Activated T-cell treated with anti-CD3 and anti-CD28 coated beads, Interleukin-2, amount 50 U/mL, for 72 hours (primary cell): ENCODE results near the gene EIF4G3. TPM values are rescaled to one million over a fixed set of nuclear protein-coding genes. Genes with fewer than 3 reads are reported as not detected.

Experiments used
- ATAC-seq, 2 donors: fragments of 150-1000 bp; cut with Tn5 transposase; replicated peaks in 1 of 2; 2 replicates each; pipeline ENCODE4 v1.10.0; 2021; ENCODE audit warnings: moderate library complexity in 2 of 2, mild to moderate bottlenecking in 1 of 2
- DNase-seq, 2 donors: peaks; one replicate each; pipeline ENCODE4 v3.0.0; 2021 to 2022; ENCODE audit warnings: mixed read lengths in 1 of 2
- H3K27ac Mint-ChIP-seq: one replicate; pipeline ENCODE4 v1.8.0; 2022; ENCODE audit warnings: mild to moderate bottlenecking, moderate library complexity, mixed read lengths
- H3K27me3 Mint-ChIP-seq: one replicate; pipeline ENCODE4 v1.8.0; 2022; ENCODE audit warnings: low read depth, mixed read lengths
- H3K36me3 Mint-ChIP-seq, 2 donors: one replicate each; pipeline ENCODE4 v1.8.0; 2022; ENCODE audit warnings: mixed read lengths in 2 of 2, mild to moderate bottlenecking in 1 of 2; ENCODE audit not compliant: insufficient read depth in 2 of 2
- H3K4me1 Mint-ChIP-seq: one replicate; pipeline ENCODE4 v1.8.0; 2022; ENCODE audit warnings: low read depth, mixed read lengths
- H3K4me3 Mint-ChIP-seq, 2 donors: one replicate each; pipeline ENCODE4 v1.8.0; 2022; ENCODE audit warnings: mild to moderate bottlenecking in 2 of 2, mixed read lengths in 2 of 2, moderate library complexity in 2 of 2
- H3K9me3 Mint-ChIP-seq, 2 donors: one replicate each; pipeline ENCODE4 v1.8.0; 2022; ENCODE audit warnings: mixed read lengths in 2 of 2
- total RNA-seq, 2 donors: library from RNA; stranded (reverse); gene quantifications; one replicate each; pipeline ENCODE4 v1.2.3, GENCODE V29; 2022

The EIF4G3 gene
- total RNA-seq, 2 donors from 2014 or later, result 33.3 to 36.3 TPM

GRCh38 chr1:21126324-21126723 is 50.4 kb downstream of the EIF4G3 start:
- no peaks in the 10 kb centered on the region for H3K27me3 Mint-ChIP-seq
- no peaks in the 10 kb centered on the region for H3K9me3 Mint-ChIP-seq
- DNase-seq (no peak), ATAC-seq (no peak)
- no peak overlapping the region for H3K4me3 Mint-ChIP-seq
- no peaks in the 10 kb centered on the region for H3K4me1 Mint-ChIP-seq
- H3K36me3 Mint-ChIP-seq, result peaks cover 3 to 9% of the 10 kb centered on the region in 2 donors
- no peak overlapping the region for H3K27ac Mint-ChIP-seq

GRCh38 chr1:21124846-21125245 is 51.9 kb downstream of the EIF4G3 start:
- H3K36me3 Mint-ChIP-seq, result peaks cover 3 to 4% of the 10 kb centered on the region in 2 donors
- ATAC-seq, result no peak

GRCh38 chr1:21123287-21123948 is 53.3 kb downstream of the EIF4G3 start:
- H3K36me3 Mint-ChIP-seq, result peaks cover 3 to 4% of the 10 kb centered on the region in 2 donors
- no peak overlapping the region for H3K4me3 Mint-ChIP-seq
- H3K27ac Mint-ChIP-seq, result no peak overlapping the region
- ATAC-seq (no peak), DNase-seq (no peak)
- no peaks in the 10 kb centered on the region for H3K9me3 Mint-ChIP-seq
- H3K27me3 Mint-ChIP-seq, result no peaks in the 10 kb centered on the region
- H3K4me1 Mint-ChIP-seq, result no peaks in the 10 kb centered on the region

More at GRCh38 chr1:21124846-21125245, 51.9 kb downstream of the EIF4G3 start:
- H3K27me3 Mint-ChIP-seq, result no peaks in the 10 kb centered on the region
- no peaks in the 10 kb centered on the region for H3K9me3 Mint-ChIP-seq
- H3K4me3 Mint-ChIP-seq, result no peak overlapping the region
- no peak for DNase-seq
- no peaks in the 10 kb centered on the region for H3K4me1 Mint-ChIP-seq
- H3K27ac Mint-ChIP-seq, result no peak overlapping the region

GRCh38 chr1:21121764-21122471 is 54.8 kb downstream of the EIF4G3 start:
- H3K9me3 Mint-ChIP-seq, result no peaks in the 10 kb centered on the region
- peaks cover 3 to 4% of the 10 kb centered on the region in 2 donors for H3K36me3 Mint-ChIP-seq
- DNase-seq (no peak), ATAC-seq (no peak)
- no peak overlapping the region for H3K4me3 Mint-ChIP-seq
- H3K27ac Mint-ChIP-seq, result no peak overlapping the region
- no peaks in the 10 kb centered on the region for H3K27me3 Mint-ChIP-seq
- H3K4me1 Mint-ChIP-seq, result no peaks in the 10 kb centered on the region

GRCh38 chr1:21118167-21118566 is 58.5 kb downstream of the EIF4G3 start:
- H3K36me3 Mint-ChIP-seq, result peaks cover 2 to 4% of the 10 kb centered on the region in 2 donors

GRCh38 chr1:21117597-21118001 is 59.1 kb downstream of the EIF4G3 start:
- no peak overlapping the region for H3K27ac Mint-ChIP-seq
- DNase-seq, result no peak
- no peaks in the 10 kb centered on the region for H3K27me3 Mint-ChIP-seq
- H3K9me3 Mint-ChIP-seq, result no peaks in the 10 kb centered on the region
- no peaks in the 10 kb centered on the region for H3K4me1 Mint-ChIP-seq
- peaks cover 2% of the 10 kb centered on the region in 2 donors for H3K36me3 Mint-ChIP-seq
- H3K4me3 Mint-ChIP-seq, result no peak overlapping the region
- no peak for ATAC-seq

More at GRCh38 chr1:21118167-21118566, 58.5 kb downstream of the EIF4G3 start:
- DNase-seq, result no peak
- Mint-ChIP-seq H3K4me1 (no peaks in the 10 kb centered on the region), H3K27ac (no peak overlapping the region), H3K4me3 (no peak overlapping the region), H3K9me3 (no peaks in the 10 kb centered on the region), H3K27me3 (no peaks in the 10 kb centered on the region)
- no peak for ATAC-seq

GRCh38 chr1:21117159-21117558 is 59.5 kb downstream of the EIF4G3 start:
- ATAC-seq, result no peak
- peaks cover 2% of the 10 kb centered on the region in 2 donors for H3K36me3 Mint-ChIP-seq
- no peaks in the 10 kb centered on the region for H3K9me3 Mint-ChIP-seq
- no peak overlapping the region for H3K27ac Mint-ChIP-seq
- H3K4me1 Mint-ChIP-seq, result no peaks in the 10 kb centered on the region
- no peaks in the 10 kb centered on the region for H3K27me3 Mint-ChIP-seq
- DNase-seq, result no peak
- no peak overlapping the region for H3K4me3 Mint-ChIP-seq

- Mint-ChIP-seq H3K27ac (no peak overlapping the region), H3K27me3 (no peaks in the 10 kb centered on the region), H3K36me3 (no peaks in the 10 kb centered on the region), H3K9me3 (no peaks in the 10 kb centered on the region), H3K4me3 (no peak overlapping the region), H3K4me1 (no peaks in the 10 kb centered on the region)
- ATAC-seq, result no peak
- DNase-seq, result no peak
Observed at GRCh38 chr1:21115098-21115760, 61.5 kb downstream of the EIF4G3 start.

GRCh38 chr1:21114431-21114830 is 62.3 kb downstream of the EIF4G3 start:
- H3K4me3 Mint-ChIP-seq, result no peak overlapping the region

GRCh38 chr1:21110163-21110562 is 66.5 kb downstream of the EIF4G3 start:
- no peak for DNase-seq
- no peaks in the 10 kb centered on the region for H3K36me3 Mint-ChIP-seq
- H3K27me3 Mint-ChIP-seq, result no peaks in the 10 kb centered on the region
- no peaks in the 10 kb centered on the region for H3K4me1 Mint-ChIP-seq
- H3K27ac Mint-ChIP-seq, result no peak overlapping the region
- H3K9me3 Mint-ChIP-seq, result no peaks in the 10 kb centered on the region
- no peak for ATAC-seq
- no peak overlapping the region for H3K4me3 Mint-ChIP-seq

More at GRCh38 chr1:21114431-21114830, 62.3 kb downstream of the EIF4G3 start:
- DNase-seq (no peak), ATAC-seq (no peak)
- H3K9me3 Mint-ChIP-seq, result no peaks in the 10 kb centered on the region
- H3K36me3 Mint-ChIP-seq, result no peaks in the 10 kb centered on the region
- no peak overlapping the region for H3K27ac Mint-ChIP-seq
- no peaks in the 10 kb centered on the region for H3K27me3 Mint-ChIP-seq
- H3K4me1 Mint-ChIP-seq, result no peaks in the 10 kb centered on the region

GRCh38 chr1:21106709-21107108 is 70.0 kb downstream of the EIF4G3 start:
- no peaks in the 10 kb centered on the region for H3K9me3 Mint-ChIP-seq

GRCh38 chr1:21106238-21106637 is 70.5 kb downstream of the EIF4G3 start:
- DNase-seq (no peak), ATAC-seq (no peak)
- Mint-ChIP-seq H3K4me3 (no peak overlapping the region), H3K9me3 (no peaks in the 10 kb centered on the region), H3K36me3 (peaks cover 2 to 7% of the 10 kb centered on the region in 2 donors), H3K27me3 (no peaks in the 10 kb centered on the region), H3K27ac (no peak overlapping the region), H3K4me1 (no peaks in the 10 kb centered on the region)

More at GRCh38 chr1:21106709-21107108, 70.0 kb downstream of the EIF4G3 start:
- ATAC-seq (no peak), DNase-seq (no peak)
- Mint-ChIP-seq H3K27ac (no peak overlapping the region), H3K4me3 (no peak overlapping the region), H3K4me1 (no peaks in the 10 kb centered on the region), H3K27me3 (no peaks in the 10 kb centered on the region), H3K36me3 (peaks cover 2 to 7% of the 10 kb centered on the region in 2 donors)

GRCh38 chr1:21105807-21106206 is 70.9 kb downstream of the EIF4G3 start:
- Mint-ChIP-seq H3K9me3 (no peaks in the 10 kb centered on the region), H3K27me3 (no peaks in the 10 kb centered on the region), H3K4me1 (no peaks in the 10 kb centered on the region), H3K36me3 (peaks cover 2 to 7% of the 10 kb centered on the region in 2 donors), H3K27ac (no peak overlapping the region), H3K4me3 (no peak overlapping the region)
- ATAC-seq (no peak), DNase-seq (no peak)
